MM.1S (cell line): ENCODE results near the gene ANKRD31.
"Not testable (repeated sequence)": the region's sequence is repeated elsewhere in the genome, so short reads cannot be mapped to it uniquely, and the experiment has no call there.

Experiments used
- DNase-seq: peaks from one replicate; pipeline ENCODE4 v3.0.0-alpha.2; 2015
- H2AFZ ChIP-seq: fragments of 300-600 bp; sonication (generic); 2 replicates; pipeline ENCODE4 v1.6.0; 2016; ENCODE audit warnings: antibody characterized with exemption, low read length
- H3F3A ChIP-seq: fragments of 300-600 bp; sonication (generic); 2 replicates; pipeline ENCODE4 v1.6.1; 2016; ENCODE audit warnings: mild to moderate bottlenecking, antibody characterized with exemption, low read length, moderate library complexity, mixed read lengths; ENCODE audit not compliant: insufficient read depth
- H3K27ac ChIP-seq: fragments of 300-600 bp; sonication (generic); 2 replicates; pipeline ENCODE4 v1.5.1; 2016; ENCODE audit warnings: mild to moderate bottlenecking, low read length
- H3K27me3 ChIP-seq: fragments of 300-600 bp; sonication (generic); replicated peaks from 2 replicates; pipeline ENCODE4 v1.6.0; 2016; ENCODE audit warnings: low read length; ENCODE audit not compliant: insufficient read depth
- H3K36me3 ChIP-seq: fragments of 300-600 bp; sonication (generic); replicated peaks from 2 replicates; pipeline ENCODE4 v1.6.1; 2016; ENCODE audit warnings: mild to moderate bottlenecking, low read length, mixed read lengths; ENCODE audit not compliant: insufficient read depth
- H3K4me1 ChIP-seq: fragments of 300-600 bp; sonication (generic); 2 replicates; pipeline ENCODE4 v1.6.1; 2016; ENCODE audit warnings: low read length, mixed read lengths
- H3K4me2 ChIP-seq: fragments of 300-600 bp; sonication (generic); 2 replicates; pipeline ENCODE4 v1.6.0; 2016; ENCODE audit warnings: low read depth, low read length
- H3K4me3 ChIP-seq: fragments of 300-600 bp; sonication (generic); 2 replicates; pipeline ENCODE4 v1.5.1; 2016; ENCODE audit warnings: low read length, mixed read lengths
- H3K79me2 ChIP-seq: fragments of 300-600 bp; sonication (generic); 2 replicates; pipeline ENCODE4 v1.6.1; 2016; ENCODE audit warnings: mixed run types, low read length, mixed read lengths
- H3K9ac ChIP-seq: fragments of 300-600 bp; sonication (generic); 2 replicates; pipeline ENCODE4 v1.6.1; 2016; ENCODE audit warnings: low read length, mixed read lengths
- H3K9me2 ChIP-seq: fragments of 300-600 bp; sonication (generic); replicated peaks from 2 replicates; pipeline ENCODE4 v1.6.1; 2016; ENCODE audit warnings: mild to moderate bottlenecking, low read length, mixed read lengths; ENCODE audit not compliant: insufficient read depth
- H3K9me3 ChIP-seq: fragments of 300-600 bp; sonication (generic); replicated peaks from 2 replicates; pipeline ENCODE4 v1.6.1; 2016; ENCODE audit warnings: mild to moderate bottlenecking, low read length, mixed read lengths; ENCODE audit not compliant: insufficient read depth
- H4K20me1 ChIP-seq: fragments of 300-600 bp; sonication (generic); 2 replicates; pipeline ENCODE4 v1.6.1; 2016; ENCODE audit warnings: mild to moderate bottlenecking, low read length, moderate library complexity, mixed read lengths; ENCODE audit not compliant: insufficient read depth
- CTCF ChIP-seq: fragments of 300-600 bp; sonication (generic); IDR thresholded peaks from 2 replicates; pipeline ENCODE4 v1.5.1; 2016; ENCODE audit warnings: antibody characterized with exemption, low read length, mixed read lengths
- EZH2 ChIP-seq: fragments of 300-600 bp; sonication (generic); optimal IDR thresholded peaks from 2 replicates; pipeline ENCODE3; 2017; ENCODE audit warnings: low read depth, mild to moderate bottlenecking, antibody characterized with exemption, low read length, mixed read lengths
- EZH2phosphoT487 ChIP-seq: fragments of 300-600 bp; sonication (generic); IDR thresholded peaks from 2 replicates; pipeline ENCODE4 v1.6.1; 2018; ENCODE audit warnings: antibody characterized with exemption, low read length

Gene ANKRD31

DNA sequence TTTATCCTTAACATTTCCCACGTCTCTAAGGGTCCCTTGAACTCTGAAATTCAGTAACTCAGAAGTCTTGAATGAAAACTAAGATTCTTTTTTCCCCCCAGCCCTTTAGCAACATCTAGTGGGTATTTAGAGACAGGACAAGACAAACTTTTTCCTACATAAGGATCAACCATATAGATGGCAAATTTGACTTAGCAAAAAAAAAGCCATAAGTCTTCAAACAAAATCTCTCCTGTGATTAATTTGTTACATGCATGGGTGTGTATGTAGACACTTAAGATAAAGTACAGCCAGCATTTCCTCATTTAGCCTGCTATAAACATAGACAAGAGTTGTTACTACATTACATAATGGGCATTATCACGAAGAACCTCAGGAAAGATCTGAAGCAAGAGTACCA lies 29.1 kb upstream of the ANKRD31 start:
- Histone ChIP-seq H3K9me3 (no peaks in the 10 kb centered on the region), H3K9ac (no peak overlapping the region), H3K27ac (no peak overlapping the region), H3K4me3 (no peak overlapping the region), H3K4me1 (no peaks in the 10 kb centered on the region), H2AFZ (no peak overlapping the region), H3K4me2 (no peak overlapping the region), H3K9me2 (no peaks in the 10 kb centered on the region), H3K36me3 (no peaks in the 10 kb centered on the region), H3F3A (no peaks in the 10 kb centered on the region), H4K20me1 (no peaks in the 10 kb centered on the region), H3K27me3 (no peaks in the 10 kb centered on the region), H3K79me2 (no peaks in the 10 kb centered on the region)
- TF ChIP-seq CTCF (peak; percentile 50), EZH2 (no peak)
- DNase-seq = peak; percentile 37

DNA sequence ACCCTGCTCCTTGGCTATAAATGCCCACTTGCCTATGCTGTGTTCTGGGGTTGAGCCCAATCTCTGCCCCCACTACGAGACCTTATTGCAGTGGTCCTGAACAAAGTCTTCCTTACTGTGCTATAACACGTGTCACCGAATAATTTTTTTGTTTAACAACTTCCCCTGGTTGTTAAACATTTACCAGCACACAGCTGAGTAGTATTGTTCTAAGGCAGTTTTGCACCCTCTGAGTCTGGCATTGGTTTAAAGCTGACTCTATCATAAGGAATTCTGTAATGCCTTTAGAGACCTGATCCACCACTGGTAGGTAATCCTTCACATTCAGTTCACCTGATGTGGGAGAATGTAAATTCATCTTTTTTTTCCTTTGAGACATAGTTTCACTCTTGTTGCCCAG lies 25.6 kb upstream of the ANKRD31 start:
- Histone ChIP-seq H3K4me3 (no peak overlapping the region), H3K9ac (no peak overlapping the region), H3K9me2 (no peaks in the 10 kb centered on the region), H2AFZ (no peak overlapping the region), H3F3A (no peaks in the 10 kb centered on the region), H3K4me2 (no peak overlapping the region), H4K20me1 (no peaks in the 10 kb centered on the region), H3K4me1 (no peaks in the 10 kb centered on the region), H3K9me3 (no peaks in the 10 kb centered on the region), H3K79me2 (no peaks in the 10 kb centered on the region), H3K27ac (no peak overlapping the region), H3K27me3 (no peaks in the 10 kb centered on the region), H3K36me3 (no peaks in the 10 kb centered on the region)
- TF ChIP-seq CTCF (no peak), EZH2phosphoT487 (no peak), EZH2 (no peak)
- DNase-seq = no peak

- TF ChIP-seq EZH2phosphoT487 (no peak), EZH2 (no peak), CTCF (no peak)
- no peak overlapping the region for H3K27ac ChIP-seq
- H2AFZ ChIP-seq = no peak overlapping the region
- no peak overlapping the region for H3K4me3 ChIP-seq
- no peaks in the 10 kb centered on the region for H4K20me1 ChIP-seq
- H3K36me3 ChIP-seq = no peaks in the 10 kb centered on the region
- H3K79me2 ChIP-seq = no peaks in the 10 kb centered on the region
- H3K9me3 ChIP-seq = no peaks in the 10 kb centered on the region
- no peaks in the 10 kb centered on the region for H3K27me3 ChIP-seq
- H3F3A ChIP-seq = no peaks in the 10 kb centered on the region
- no peaks in the 10 kb centered on the region for H3K4me1 ChIP-seq
- no peak overlapping the region for H3K9ac ChIP-seq
- no peak overlapping the region for H3K4me2 ChIP-seq
- DNase-seq = no peak
- no peaks in the 10 kb centered on the region for H3K9me2 ChIP-seq
Observed at GRCh38 chr5:75260708-75261107, 24.0 kb upstream of the ANKRD31 start.

DNA sequence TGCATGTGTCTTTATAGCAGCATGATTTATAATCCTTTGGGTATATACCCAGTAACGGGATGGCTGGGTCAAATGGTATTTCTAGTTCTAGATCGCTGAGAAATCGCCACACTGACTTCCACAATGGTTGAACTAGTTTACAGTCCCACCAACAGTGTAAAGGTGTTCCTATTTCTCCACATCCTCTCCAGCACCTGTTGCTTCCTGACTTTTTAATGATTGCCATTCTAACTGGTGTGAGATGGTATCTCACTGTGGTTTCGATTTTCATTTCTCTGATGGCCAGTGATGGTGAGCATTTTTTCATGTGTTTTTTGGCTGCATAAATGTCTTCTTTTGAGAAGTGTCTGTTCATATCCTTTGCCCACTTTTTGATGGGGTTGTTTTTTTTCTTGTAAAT lies 13.8 kb upstream of the ANKRD31 start:
- H3K27ac ChIP-seq, H2AFZ ChIP-seq: not testable (repeated sequence)

More for the DNA sequence above, 13.8 kb upstream of the ANKRD31 start:
- DNase-seq, H4K20me1 ChIP-seq, H3K9me3 ChIP-seq, H3K9ac ChIP-seq, H3K4me2 ChIP-seq, H3K4me3 ChIP-seq, H3K9me2 ChIP-seq, H3K36me3 ChIP-seq, H3F3A ChIP-seq, H3K27me3 ChIP-seq, H3K79me2 ChIP-seq, H3K4me1 ChIP-seq: not testable (repeated sequence)
